ENCODE results near the gene HOMER2. TPM values are rescaled to one million over a fixed set of nuclear protein-coding genes. Genes with fewer than 3 reads are reported as not detected.

Gene HOMER2
- total and polyA plus RNA-seq, 2 of the 13 experiments (the other 11 are each of a cell fraction or from before 2014, with no cell fraction given): 12.9 to 14.1 TPM

DNA sequence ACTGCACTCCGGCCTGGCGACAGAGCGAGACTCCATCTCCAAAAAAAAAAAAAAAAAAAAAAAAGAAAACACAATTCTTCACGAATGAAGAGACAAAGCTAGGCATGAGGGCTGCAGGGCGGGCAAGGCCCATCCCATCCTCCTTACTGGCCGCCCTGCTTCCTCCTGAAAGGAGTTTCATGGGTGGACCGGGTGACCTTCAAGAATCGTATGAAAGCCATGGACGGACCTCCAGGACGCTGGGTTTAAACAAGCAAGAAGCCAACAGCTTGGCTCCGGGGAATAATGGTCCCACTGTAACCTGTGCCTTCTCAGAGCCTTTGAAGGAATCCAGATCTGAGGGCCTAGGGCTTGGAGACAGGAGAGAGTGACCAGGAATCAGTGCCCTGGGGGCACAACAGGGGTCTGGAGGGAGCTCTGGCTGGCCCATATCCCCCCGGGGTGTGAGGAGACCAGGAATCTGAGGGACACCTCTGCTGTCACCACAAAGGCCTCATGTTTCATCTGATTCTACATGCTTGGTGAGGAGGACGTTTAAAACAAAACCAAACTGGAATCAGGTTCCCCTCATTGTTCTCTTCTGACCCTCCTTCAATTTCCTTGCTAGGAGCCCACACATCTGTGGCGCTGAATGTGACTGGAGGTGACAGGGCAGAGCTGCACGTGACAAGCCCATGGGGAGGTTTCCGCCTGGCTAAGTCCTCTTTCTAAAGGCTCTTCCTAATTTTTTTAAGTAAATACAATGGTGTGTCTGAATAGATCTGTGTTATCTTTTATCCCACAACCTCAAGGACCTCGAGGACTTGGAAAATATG, 97.0 kb downstream of the HOMER2 start:
- no peaks in the 10 kb centered on the region for H3K79me2 ChIP-seq (ENCODE audit: insufficient read depth, low read length)
- H3K27me3 ChIP-seq (ENCODE audit: control insufficient read depth in 1 of 2, insufficient read depth in 2 of 2, low read length in 2 of 2): no peaks in the 10 kb centered on the region; a peak in 1 of 5 replicates
- WGBS (ENCODE audit: low lambda C conversion rate): 80% methylated on average over 16 of the region's 17 CpGs
- peak overlapping the region; percentile 42 for H3K27ac ChIP-seq (ENCODE audit: extremely low read length, insufficient read depth, low read length)
- H3K4me2 ChIP-seq (ENCODE audit: low read depth, low read length): peak overlapping the region; percentile 28
- intact Hi-C loops (cut with micrococcal nuclease; ENCODE audit: unreplicated experiment) (loop anchor here (5.0 kb wide), 2 partner anchors 62 to 132 kb away; partner anchors contain the start of gene RAMAC), in situ Hi-C loops (cut with HindIII; ENCODE audit: extremely low pct_ligation_motif_present, low pct_unique_long_range_greater_than_20kb) (loop anchor here (5.0 to 10.0 kb wide), 2 partner anchors 62 to 129 kb away; partner anchors contain the start of gene RAMAC)
- ChIA-PET POLR2A (interaction anchor here (1.3 to 2.4 kb wide), 6 partner anchors 27 to 156 kb away, joined by 3 to 10 read pairs (median 6); partner anchors contain the start of gene C15orf40), CTCF (ENCODE audit: low intra/inter-chr PET ratio, low total read pairs) (no interaction called here)
- no TSS peak for BruUV-seq (replicated peaks)
- FAIRE-seq (no peak), DNase-seq (ENCODE audit: low spot score) (no peak), ATAC-seq (no peak)
- no peaks in the 10 kb centered on the region for H3K36me3 ChIP-seq (replicated peaks in 1 of 2; ENCODE audit: control insufficient read depth in 1 of 2, insufficient read depth in 2 of 2, low read length in 2 of 2)
- no peak overlapping the region for H3K4me3 ChIP-seq (replicated peaks in 1 of 3; ENCODE audit: insufficient read depth in 1 of 3, low read depth in 2 of 3, low read length in 3 of 3)
- H4K20me1 ChIP-seq (ENCODE audit: insufficient read depth, low read length): no peaks in the 10 kb centered on the region
- 0 out of 2 replicates have a peak overlapping the region, but pooled peaks have one; percentile 35 for H3K9ac ChIP-seq (ENCODE audit: insufficient read depth, low read depth, low read length)
- TF ChIP-seq ZNF274 (CRISPR knock-in tag; IDR thresholded peaks at IDR 0.05): no peak
- TF ChIP-seq KMT2A (CRISPR knock-in tag; IDR thresholded peaks at IDR 0.05): no peak
- TF ChIP-seq SOX13 (IDR thresholded peaks at IDR 0.05): no peak
- 0 out of 4 replicates have a peak, but pooled peaks of 1 of the 2 experiments have one; percentile 5 for TF ChIP-seq SOX13 (CRISPR knock-in tag; conservative IDR thresholded peaks at IDR 0.05 in 1 of 2, IDR thresholded peaks at IDR 0.05 in 1 of 2)
- peak; percentile 57; the same call in 1 of the 2 replicates for TF ChIP-seq BHLHE40 (IDR thresholded peaks at IDR 0.05; ENCODE audit: low read length)
- TF ChIP-seq, protein P1, sequence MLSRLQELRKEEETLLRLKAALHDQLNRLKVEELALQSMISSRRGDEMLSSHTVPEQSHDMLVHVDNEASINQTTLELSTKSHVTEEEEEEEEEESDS (CRISPR knock-in tag; IDR thresholded peaks at IDR 0.05; ENCODE audit: borderline replicate concordance): no peak
- no peak for TF ChIP-seq MTF1 (CRISPR knock-in tag; IDR thresholded peaks at IDR 0.05)
- H3K4me1 ChIP-seq (ENCODE audit: insufficient read depth, low read length): peaks cover 27% of the 10 kb centered on the region
- no peak overlapping the region for H2AFZ ChIP-seq (ENCODE audit: low read length)
- H3K9me3 ChIP-seq (ENCODE audit: low read length): no peaks in the 10 kb centered on the region

DNA sequence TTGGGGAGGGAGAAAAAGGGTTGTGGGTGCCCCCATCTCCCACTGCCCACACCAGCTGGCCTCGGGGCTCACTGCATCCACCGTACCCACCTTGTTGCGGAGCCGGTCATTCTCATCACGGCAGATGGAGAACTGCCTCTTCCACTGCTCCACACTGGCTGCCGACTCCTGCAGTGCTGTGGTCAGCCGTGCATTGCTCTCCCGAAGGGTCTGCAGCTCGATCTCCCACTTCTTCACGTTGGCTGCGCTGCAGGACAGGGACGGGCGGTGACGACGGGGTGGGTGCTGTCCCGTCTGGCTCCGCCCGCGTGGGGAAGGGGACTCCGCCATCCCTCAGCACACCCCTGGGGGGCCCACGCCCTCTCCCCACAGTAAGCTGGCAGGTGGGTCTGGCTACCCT, 98.0 kb downstream of the HOMER2 start:
- intact Hi-C loops (cut with micrococcal nuclease; ENCODE audit: unreplicated experiment) (no loop called here), in situ Hi-C loops (cut with HindIII; ENCODE audit: extremely low pct_ligation_motif_present, low pct_unique_long_range_greater_than_20kb) (loop anchor here (10.0 kb wide), 1 partner anchor 130 kb away; the partner anchor contains the start of gene RAMAC)
- Histone ChIP-seq H3K4me1 (ENCODE audit: insufficient read depth, low read length) (peaks cover 36% of the 10 kb centered on the region), H3K4me3 (replicated peaks in 1 of 3; ENCODE audit: insufficient read depth in 1 of 3, low read depth in 2 of 3, low read length in 3 of 3) (no peak overlapping the region), H3K27ac (ENCODE audit: extremely low read length, insufficient read depth, low read length) (no peak overlapping the region), H4K20me1 (ENCODE audit: insufficient read depth, low read length) (no peaks in the 10 kb centered on the region), H2AFZ (ENCODE audit: low read length) (no peak overlapping the region), H3K27me3 (ENCODE audit: control insufficient read depth in 1 of 2, insufficient read depth in 2 of 2, low read length in 2 of 2) (no peaks in the 10 kb centered on the region; a peak in 1 of 5 replicates), H3K36me3 (replicated peaks in 1 of 2; ENCODE audit: control insufficient read depth in 1 of 2, insufficient read depth in 2 of 2, low read length in 2 of 2) (no peaks in the 10 kb centered on the region), H3K4me2 (ENCODE audit: low read depth, low read length) (no peak overlapping the region), H3K9me3 (ENCODE audit: low read length) (no peaks in the 10 kb centered on the region), H3K79me2 (ENCODE audit: insufficient read depth, low read length) (no peaks in the 10 kb centered on the region), H3K9ac (ENCODE audit: insufficient read depth, low read depth, low read length) (no peak overlapping the region)
- ATAC-seq: no peak
- TF ChIP-seq HNRNPK (IDR thresholded peaks at IDR 0.05; ENCODE audit: low read depth, low read length, poor library complexity, severe bottlenecking) (no peak), ASH2L (IDR thresholded peaks at IDR 0.05; ENCODE audit: insufficient read length, low read depth, low read length) (no peak), SMYD3 (CRISPR knock-in tag; IDR thresholded peaks at IDR 0.05) (no peak)
- no peak for FAIRE-seq
- DNase-seq (ENCODE audit: low spot score): no peak
- BruUV-seq (replicated peaks): no TSS peak
- 95% methylated on average over 19 of the region's 21 CpGs for WGBS (ENCODE audit: low lambda C conversion rate)
- ChIA-PET CTCF (ENCODE audit: low intra/inter-chr PET ratio, low total read pairs) (no interaction called here), POLR2A (no interaction called here)
